HUDEP-2 (cell line): ENCODE measurements around the gene NFAT5.
"Not testable (repeated sequence)": the region's sequence is repeated elsewhere in the genome, so short reads cannot be mapped to it uniquely, and the experiment has no call there.

Experiments
- DNase-seq, 76 experiments: peaks; one replicate each; lab custom pipeline; 2025; ENCODE audit not compliant: unreplicated experiment in 76 of 76; lab: John Stamatoyannopoulos, UW

Gene NFAT5

GRCh38 chr16:69565671-69566239, at the start of gene NFAT5:
NFAT5 (plus strand) TSS chr16:69565966; CDS start chr16:69566302, 336 bp downstream.
- peak in 73 of 76 experiments; percentile 22 to 92 (median 77) for DNase-seq

- not testable (repeated sequence) for DNase-seq
Measured at GRCh38 chr16:69517914-69518313, 47.9 kb upstream of the NFAT5 start.

GRCh38 chr16:69520413-69520799, 45.4 kb upstream of the NFAT5 start:
- no peak for DNase-seq

GRCh38 chr16:69520800-69521602, 44.8 kb upstream of the NFAT5 start:
- no peak for DNase-seq

GRCh38 chr16:69522041-69522578, 43.7 kb upstream of the NFAT5 start:
- DNase-seq = no peak

- peak in 4 of 76 experiments; percentile 1 to 12 (median 4) for DNase-seq
Measured at GRCh38 chr16:69522732-69523404, 42.9 kb upstream of the NFAT5 start.

- no peak for DNase-seq
Measured at GRCh38 chr16:69523566-69524305, 42.0 kb upstream of the NFAT5 start.

- DNase-seq = no peak
Measured at GRCh38 chr16:69526831-69527655, 38.7 kb upstream of the NFAT5 start.

GRCh38 chr16:69531988-69532387, 33.8 kb upstream of the NFAT5 start:
- DNase-seq = no peak

- no peak for DNase-seq
Measured at GRCh38 chr16:69532641-69533455, 32.9 kb upstream of the NFAT5 start.

- no peak for DNase-seq
Measured at GRCh38 chr16:69534720-69535119, 31.0 kb upstream of the NFAT5 start.

- DNase-seq = no peak
Measured at GRCh38 chr16:69535123-69536050, 30.4 kb upstream of the NFAT5 start.

GRCh38 chr16:69537706-69538080, 28.1 kb upstream of the NFAT5 start:
- no peak for DNase-seq

- no peak for DNase-seq
Measured at GRCh38 chr16:69538808-69539207, 27.0 kb upstream of the NFAT5 start.

- DNase-seq = no peak
Measured at GRCh38 chr16:69542974-69543373, 22.8 kb upstream of the NFAT5 start.

- DNase-seq = no peak
Measured at GRCh38 chr16:69544088-69544487, 21.7 kb upstream of the NFAT5 start.

GRCh38 chr16:69546663-69547062, 19.1 kb upstream of the NFAT5 start:
- DNase-seq = not testable (repeated sequence)

GRCh38 chr16:69553332-69553731, 12.4 kb upstream of the NFAT5 start:
- no peak for DNase-seq
